Activated effector memory CD4-positive, alpha-beta T cell treated with anti-CD3 and anti-CD28 coated beads, Interleukin-2, amount 50 U/mL, for 16 hours (primary cell): ENCODE data around the gene UBE2O.

Experiments used
- DNase-seq: peaks from one replicate; pipeline ENCODE4 v3.0.0-alpha.2; 2020

UBE2O gene

DNA sequence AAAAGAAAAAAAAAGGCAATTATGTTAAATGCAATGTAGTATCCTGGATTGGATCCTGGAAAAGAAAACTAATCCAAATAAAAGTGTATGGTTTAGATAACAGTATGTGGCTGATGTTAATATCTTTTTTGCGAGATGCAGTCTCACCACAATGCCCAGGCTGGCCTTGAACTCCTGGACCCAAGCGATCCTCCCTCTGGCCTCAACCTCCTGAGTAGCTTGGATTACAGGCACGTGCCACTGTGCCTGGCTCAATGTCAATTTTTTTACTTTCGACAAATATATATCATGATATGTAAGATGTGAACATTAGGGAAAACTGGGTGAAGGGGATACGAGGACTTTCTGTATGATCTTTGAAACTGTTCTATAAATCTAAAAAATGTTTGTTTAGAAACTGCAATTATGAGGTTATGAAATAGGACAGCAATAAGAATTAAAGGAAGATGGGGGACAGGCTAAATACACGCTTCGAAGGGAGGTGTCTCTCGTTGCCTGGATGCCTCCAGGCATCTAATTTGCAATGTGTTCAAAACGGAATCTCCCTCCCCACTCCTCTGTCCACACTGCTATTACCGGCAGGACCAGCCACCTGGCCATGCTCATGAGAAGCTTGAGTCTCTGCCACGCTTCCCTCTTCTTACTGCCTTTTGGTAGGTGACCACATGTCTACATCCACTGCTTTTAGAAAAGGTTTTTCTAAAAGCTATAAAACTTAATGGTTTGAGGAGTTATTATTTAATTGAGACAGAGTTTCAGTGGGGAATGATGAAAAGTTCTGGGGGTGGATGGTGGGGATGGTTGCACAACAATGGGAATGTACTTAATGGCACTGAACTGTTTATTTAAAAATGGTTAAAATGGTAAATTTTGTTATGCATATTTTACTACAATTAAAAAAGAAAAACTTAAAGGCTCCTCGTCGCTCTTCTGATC is 15.2 kb downstream of the UBE2O start:
- DNase-seq: no peak

GRCh38 chr17:76435751-76436150 is 17.2 kb downstream of the UBE2O start:
- no peak for DNase-seq

- DNase-seq: no peak
Observed at GRCh38 chr17:76434870-76435269, 18.1 kb downstream of the UBE2O start.

DNA sequence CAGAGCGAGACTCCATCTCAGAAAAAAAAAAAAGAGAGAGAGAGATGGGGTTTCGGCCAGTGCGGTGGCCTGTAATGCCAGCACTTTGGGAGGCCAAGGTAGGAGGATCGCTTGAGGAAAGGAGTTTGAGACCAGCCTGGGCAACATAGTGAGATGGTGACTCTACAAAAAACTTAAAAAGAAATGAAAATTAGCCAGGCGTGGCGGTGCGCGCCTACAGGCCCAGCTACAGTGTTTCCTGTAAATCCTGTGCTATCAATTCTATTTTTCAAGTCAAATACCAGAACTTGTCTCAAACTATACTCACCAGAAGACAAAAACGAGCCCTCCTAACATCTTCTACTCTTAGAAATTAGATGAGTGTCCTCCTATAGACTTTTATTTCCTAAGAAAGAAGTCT is 19.3 kb downstream of the UBE2O start:
- DNase-seq: no peak

GRCh38 chr17:76432712-76433336 is 20.1 kb downstream of the UBE2O start:
- DNase-seq: no peak

GRCh38 chr17:76432004-76432403 is 20.9 kb downstream of the UBE2O start:
- DNase-seq: no peak

GRCh38 chr17:76431509-76431908 is 21.4 kb downstream of the UBE2O start:
- no peak for DNase-seq

- DNase-seq: no peak
Observed at GRCh38 chr17:76428511-76428910, 24.4 kb downstream of the UBE2O start.

GRCh38 chr17:76427501-76428231 is 25.3 kb downstream of the UBE2O start:
- no peak for DNase-seq

GRCh38 chr17:76426853-76427252 is 26.1 kb downstream of the UBE2O start:
- DNase-seq: no peak

DNA sequence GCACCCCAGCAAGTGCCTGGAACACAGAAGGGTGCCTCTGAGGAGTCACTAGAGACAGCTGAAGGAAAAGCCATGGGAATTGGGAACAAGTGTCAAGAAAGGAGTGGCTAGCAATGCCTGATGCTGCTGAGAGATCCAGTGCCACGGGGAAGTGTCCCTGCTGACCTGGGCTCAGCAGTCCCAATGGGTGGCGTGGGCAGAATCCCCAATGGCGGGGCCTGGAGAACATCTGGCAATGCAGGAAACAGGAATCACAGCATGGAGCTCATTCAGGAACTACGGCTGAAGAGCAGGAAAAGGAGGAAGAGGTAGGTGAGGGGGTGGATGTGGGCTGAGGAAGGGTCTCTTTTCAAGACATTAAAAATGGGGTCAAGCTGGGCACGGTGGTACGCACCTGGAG is 30.1 kb downstream of the UBE2O start:
- no peak for DNase-seq

- DNase-seq: no peak
Observed at GRCh38 chr17:76422406-76422805, 30.5 kb downstream of the UBE2O start.

DNA sequence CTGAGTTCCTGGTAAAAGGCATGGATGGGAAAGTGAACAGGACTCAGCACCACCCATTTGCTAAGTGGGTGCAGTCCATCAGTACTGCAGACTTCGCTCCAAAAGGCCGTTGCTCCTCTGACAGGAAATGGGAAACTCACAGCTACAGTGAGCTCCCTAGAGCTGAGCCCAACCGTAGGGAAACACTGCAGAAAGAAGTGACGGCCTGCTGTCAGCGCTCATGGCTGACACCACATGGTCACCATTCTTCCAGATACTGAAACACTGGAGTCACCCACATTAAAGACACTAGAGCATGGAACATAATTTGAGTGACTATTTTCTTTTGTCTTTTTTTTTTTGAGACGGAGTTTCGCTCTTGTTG is 31.9 kb downstream of the UBE2O start:
- no peak for DNase-seq

DNA sequence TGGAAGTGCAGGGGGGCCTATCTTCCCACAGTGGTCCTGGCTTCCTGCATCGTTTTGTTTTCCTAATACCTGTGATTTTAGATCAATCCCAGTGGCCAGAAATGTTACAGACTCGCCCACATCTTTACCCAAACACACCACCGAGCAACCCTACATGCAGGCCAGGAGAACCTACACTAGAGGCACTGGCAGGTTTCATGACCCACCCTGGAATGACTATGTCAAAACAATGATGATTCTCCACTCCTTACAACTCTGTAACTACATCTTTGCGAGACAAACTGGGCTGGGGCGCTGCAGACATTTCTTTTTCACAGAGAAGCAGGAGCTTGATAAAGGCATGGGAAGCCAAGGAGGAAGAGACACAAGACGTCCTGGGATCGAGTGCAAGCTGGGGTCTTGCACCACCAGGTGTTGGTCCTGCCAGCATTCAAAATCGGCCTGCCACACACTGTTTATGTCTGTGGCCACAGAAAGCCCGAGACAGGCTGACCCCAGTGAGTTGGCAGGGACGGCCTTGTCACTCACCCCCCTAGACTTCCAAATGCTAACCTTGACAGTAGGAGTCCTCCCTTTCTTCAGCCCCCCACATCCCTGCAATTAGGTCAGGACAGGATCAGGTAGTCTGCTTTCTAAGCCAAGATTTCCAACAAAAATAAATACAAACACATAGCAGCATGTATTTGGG is 32.5 kb downstream of the UBE2O start:
- DNase-seq: no peak

- no peak for DNase-seq
Observed at GRCh38 chr17:76419576-76420260, 33.2 kb downstream of the UBE2O start.

GRCh38 chr17:76417499-76418143 is 35.3 kb downstream of the UBE2O start:
- no peak for DNase-seq

DNA sequence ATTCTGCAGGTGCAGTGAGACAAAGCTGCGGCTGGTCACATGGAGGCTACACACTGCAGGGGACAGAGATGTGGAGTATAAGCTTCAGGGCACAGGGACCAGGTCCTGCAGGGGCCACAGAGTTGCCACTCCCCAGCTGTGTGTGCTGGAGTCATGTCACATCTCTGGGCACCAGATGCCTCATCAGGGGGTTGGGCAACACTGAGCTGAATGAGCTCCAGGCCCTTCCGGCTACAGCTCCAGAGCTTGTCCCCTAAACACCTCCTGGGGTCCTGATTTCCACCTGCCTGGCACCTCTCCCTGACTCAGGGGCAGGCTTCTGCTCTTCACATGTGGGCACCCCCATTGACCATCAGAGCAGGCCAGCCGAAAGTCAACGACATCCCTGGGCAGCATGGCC is 36.1 kb downstream of the UBE2O start:
- no peak for DNase-seq

- no peak for DNase-seq
Observed at GRCh38 chr17:76416457-76416856, 36.5 kb downstream of the UBE2O start.

DNA sequence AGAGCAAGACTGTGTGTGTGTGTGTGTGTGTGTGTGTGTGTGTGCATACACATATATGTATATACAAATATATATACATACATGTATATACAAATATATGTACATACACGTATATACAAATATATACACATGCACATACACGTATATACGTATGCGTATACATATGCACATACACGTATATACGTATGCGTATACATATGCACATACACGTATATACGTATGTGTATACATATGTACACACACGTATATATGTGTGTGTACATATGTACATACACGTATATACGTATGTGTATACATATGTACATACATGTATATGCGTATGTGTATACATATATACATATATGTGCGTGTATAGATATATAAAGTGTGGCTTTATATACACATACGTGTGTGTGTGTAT is 37.2 kb downstream of the UBE2O start:
- no peak for DNase-seq

DNA sequence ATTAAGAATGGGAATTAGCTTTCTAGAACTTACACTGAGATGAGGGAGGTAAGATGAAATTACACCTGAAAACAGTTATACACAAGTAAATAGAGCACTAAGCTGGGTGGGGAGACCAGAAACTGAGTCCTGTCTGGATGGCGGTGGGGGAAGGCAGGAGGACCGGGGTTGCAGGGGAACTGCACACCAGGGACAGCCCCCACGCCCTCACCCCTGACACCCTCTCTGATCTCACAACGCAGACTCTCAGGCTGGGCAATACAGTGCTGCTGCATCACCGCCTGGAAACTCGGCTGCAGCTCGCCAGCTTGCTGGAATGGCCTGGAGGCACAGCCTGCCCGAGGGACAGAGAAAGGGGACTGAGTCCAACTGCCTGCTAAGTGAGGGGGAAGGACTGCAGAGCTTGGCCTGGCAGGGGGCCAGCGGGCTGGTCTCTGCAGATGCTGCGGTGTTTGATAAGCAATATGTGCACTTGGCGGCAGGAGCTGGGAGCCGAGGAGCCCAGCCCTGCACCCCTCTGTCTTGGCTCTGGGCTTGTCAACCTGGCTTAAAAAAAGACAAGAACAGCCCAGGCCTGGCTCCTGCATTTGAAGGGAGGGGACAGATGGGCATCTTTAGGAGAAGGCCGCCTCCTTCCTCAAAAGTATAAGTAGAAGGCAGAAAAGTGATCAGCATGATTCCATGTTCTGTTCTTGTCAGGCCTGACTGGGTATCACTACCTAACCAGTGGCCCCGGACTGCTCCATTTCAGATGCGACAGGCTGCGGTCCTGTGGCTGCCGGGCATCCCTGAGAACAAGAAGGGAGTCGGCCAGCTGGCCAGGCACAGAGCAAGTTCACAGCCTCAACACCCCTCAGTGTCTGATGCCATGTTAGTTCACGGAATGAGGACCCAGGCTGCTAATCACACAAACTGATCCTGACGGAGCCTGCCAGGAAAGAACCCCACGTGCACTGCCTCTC is 38.3 kb downstream of the UBE2O start:
- DNase-seq: no peak

GRCh38 chr17:76411247-76411646 is 41.7 kb downstream of the UBE2O start:
- DNase-seq: no peak
